HEK293T (cell line): ENCODE measurements around the gene GKN2.

ENCODE experiments used
- BHLHE40 ChIP-seq: fragments of 450-650 bp; IDR thresholded peaks from 2 replicates; pipeline ENCODE4 v1.6.1; 2016; ENCODE audit warnings: mild to moderate bottlenecking, moderate library complexity, borderline replicate concordance
- FOXM1 ChIP-seq: fragments of 450-650 bp; IDR thresholded peaks from 2 replicates; pipeline ENCODE4 v1.6.1; 2017; ENCODE audit warnings: mild to moderate bottlenecking, borderline replicate concordance
- LEF1 ChIP-seq: fragments of 450-650 bp; IDR thresholded peaks from 2 replicates; pipeline ENCODE4 v1.6.1; 2017; ENCODE audit warnings: mild to moderate bottlenecking, borderline replicate concordance
- SP1 ChIP-seq: fragments of 450-650 bp; IDR thresholded peaks from 2 replicates; pipeline ENCODE4 v1.6.1; 2017
- SUZ12 ChIP-seq: fragments of 450-650 bp; IDR thresholded peaks from 2 replicates; pipeline ENCODE4 v1.6.1; 2016; ENCODE audit warnings: mild to moderate bottlenecking

DNA sequence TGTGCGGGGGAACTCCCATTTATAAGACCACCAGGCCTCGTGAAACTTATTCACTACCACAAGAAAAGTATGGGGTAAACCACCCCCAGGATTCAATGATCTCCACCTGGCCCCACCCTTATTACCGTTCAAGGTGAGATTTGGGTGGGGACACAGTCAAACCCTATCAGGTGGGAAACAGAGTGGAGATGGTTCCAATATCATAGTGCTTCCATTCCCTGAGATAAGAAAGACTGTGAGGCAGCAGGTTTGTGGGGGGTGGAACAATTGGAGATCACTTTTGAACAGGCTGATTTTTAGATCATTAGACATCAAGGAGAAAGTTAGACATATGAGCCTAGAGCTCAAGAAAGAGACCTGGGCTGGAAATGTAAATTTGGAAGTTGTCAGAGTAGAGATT lies 39.3 kb downstream of the GKN2 start:
- no peak for TF ChIP-seq SP1
- no peak for TF ChIP-seq LEF1
- TF ChIP-seq FOXM1 = no peak
- TF ChIP-seq SUZ12 = no peak
- TF ChIP-seq BHLHE40 = no peak
